Prostate gland (tissue), 2 donors: ENCODE measurements around the gene LDB3.

ENCODE experiments used
- POLR2A ChIP-seq: fragments of 450-650 bp; IDR thresholded peaks from one replicate; pipeline ENCODE4 v1.6.1; 2016; ENCODE audit warnings: antibody characterized with exemption, mild to moderate bottlenecking
- POLR2AphosphoS5 ChIP-seq: sonication (generic); formaldehyde crosslinking; IDR thresholded peaks from one replicate; pipeline ENCODE4 v1.6.1; 2017; ENCODE audit warnings: antibody characterized with exemption
- TF ChIP-seq, protein P1 (sequence below), 4 experiments: fragments of 200-600 bp in 2 of 4; fragments of 450-650 bp in 2 of 4; sonication (generic) in 2 of 4; IDR thresholded peaks; 1 replicate in 3 of 4; 2 replicates in 1 of 4; pipeline ENCODE4 v1.5.1; 2016 to 2019; ENCODE audit warnings: antibody characterized with exemption in 4 of 4, mild to moderate bottlenecking in 2 of 4, moderate library complexity in 2 of 4

GRCh38 chr10:86715156-86715795 lies 47.0 kb downstream of the LDB3 start:
- TF ChIP-seq, protein P1, sequence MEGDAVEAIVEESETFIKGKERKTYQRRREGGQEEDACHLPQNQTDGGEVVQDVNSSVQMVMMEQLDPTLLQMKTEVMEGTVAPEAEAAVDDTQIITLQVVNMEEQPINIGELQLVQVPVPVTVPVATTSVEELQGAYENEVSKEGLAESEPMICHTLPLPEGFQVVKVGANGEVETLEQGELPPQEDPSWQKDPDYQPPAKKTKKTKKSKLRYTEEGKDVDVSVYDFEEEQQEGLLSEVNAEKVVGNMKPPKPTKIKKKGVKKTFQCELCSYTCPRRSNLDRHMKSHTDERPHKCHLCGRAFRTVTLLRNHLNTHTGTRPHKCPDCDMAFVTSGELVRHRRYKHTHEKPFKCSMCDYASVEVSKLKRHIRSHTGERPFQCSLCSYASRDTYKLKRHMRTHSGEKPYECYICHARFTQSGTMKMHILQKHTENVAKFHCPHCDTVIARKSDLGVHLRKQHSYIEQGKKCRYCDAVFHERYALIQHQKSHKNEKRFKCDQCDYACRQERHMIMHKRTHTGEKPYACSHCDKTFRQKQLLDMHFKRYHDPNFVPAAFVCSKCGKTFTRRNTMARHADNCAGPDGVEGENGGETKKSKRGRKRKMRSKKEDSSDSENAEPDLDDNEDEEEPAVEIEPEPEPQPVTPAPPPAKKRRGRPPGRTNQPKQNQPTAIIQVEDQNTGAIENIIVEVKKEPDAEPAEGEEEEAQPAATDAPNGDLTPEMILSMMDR (IDR thresholded peaks at IDR 0.05): no peak
- no peak for TF ChIP-seq POLR2AphosphoS5
- no peak for TF ChIP-seq POLR2A
